Nephron progenitor cell (in vitro differentiated cells): ENCODE measurements around the gene FSTL4.

Experiments used
- DNase-seq: peaks from one replicate; pipeline ENCODE4 v3.0.0; 2021
- H3K27ac Mint-ChIP-seq: 2 replicates; pipeline ENCODE4 v1.8.0; 2021; ENCODE audit warnings: mild to moderate bottlenecking, moderate library complexity, mixed read lengths
- H3K27me3 Mint-ChIP-seq: 2 replicates; pipeline ENCODE4 v1.8.0; 2021; ENCODE audit warnings: mild to moderate bottlenecking, low read depth, mixed read lengths; ENCODE audit not compliant: poor library complexity
- H3K36me3 Mint-ChIP-seq: 2 replicates; pipeline ENCODE4 v1.8.0; 2021; ENCODE audit warnings: low read depth, mixed read lengths
- H3K4me1 Mint-ChIP-seq: 2 replicates; pipeline ENCODE4 v1.8.0; 2021; ENCODE audit warnings: mixed read lengths
- H3K4me3 Mint-ChIP-seq: 2 replicates; pipeline ENCODE4 v1.8.0; 2021; ENCODE audit warnings: mild to moderate bottlenecking, moderate library complexity, mixed read lengths
- H3K9me3 Mint-ChIP-seq: 2 replicates; pipeline ENCODE4 v1.8.0; 2021; ENCODE audit warnings: mild to moderate bottlenecking, moderate library complexity, mixed read lengths
- CTCF ChIP-seq: fragments of 200-600 bp; sonication (generic); IDR thresholded peaks from 2 replicates; pipeline ENCODE4 v1.5.0; 2021; ENCODE audit warnings: antibody characterized with exemption

FSTL4 gene

GRCh38 chr5:133383580-133383939, 228.8 kb downstream of the FSTL4 start:
- H3K4me1 Mint-ChIP-seq = peaks cover 34% of the 10 kb centered on the region
- DNase-seq = no peak
- peaks cover 23% of the 10 kb centered on the region for H3K27me3 Mint-ChIP-seq

GRCh38 chr5:133382661-133383579, 229.4 kb downstream of the FSTL4 start:
- H3K27me3 Mint-ChIP-seq = peaks cover 19% of the 10 kb centered on the region
- H3K36me3 Mint-ChIP-seq = peaks cover 1% of the 10 kb centered on the region
- H3K4me1 Mint-ChIP-seq = peaks cover 28% of the 10 kb centered on the region
- no peak for TF ChIP-seq CTCF
- no peak overlapping the region for H3K4me3 Mint-ChIP-seq
- peaks cover 16% of the 10 kb centered on the region for H3K9me3 Mint-ChIP-seq
- DNase-seq = no peak
- no peak overlapping the region for H3K27ac Mint-ChIP-seq

More at GRCh38 chr5:133383580-133383939, 228.8 kb downstream of the FSTL4 start:
- H3K27ac Mint-ChIP-seq = no peak overlapping the region
- TF ChIP-seq CTCF = no peak
- H3K4me3 Mint-ChIP-seq = no peak overlapping the region
- peaks cover 10% of the 10 kb centered on the region for H3K9me3 Mint-ChIP-seq
- H3K36me3 Mint-ChIP-seq = no peaks in the 10 kb centered on the region

- peaks cover 14% of the 10 kb centered on the region for H3K27me3 Mint-ChIP-seq
- no peak for TF ChIP-seq CTCF
These were observed 230.6 kb downstream of the FSTL4 start for GRCh38 chr5:133381571-133382365.

GRCh38 chr5:133381041-133381440, 231.3 kb downstream of the FSTL4 start:
- H3K4me3 Mint-ChIP-seq = no peak overlapping the region
- H3K27me3 Mint-ChIP-seq = peaks cover 8% of the 10 kb centered on the region

More at GRCh38 chr5:133381571-133382365, 230.6 kb downstream of the FSTL4 start:
- H3K4me1 Mint-ChIP-seq = peaks cover 23% of the 10 kb centered on the region
- peaks cover 28% of the 10 kb centered on the region for H3K9me3 Mint-ChIP-seq
- H3K4me3 Mint-ChIP-seq = no peak overlapping the region
- H3K27ac Mint-ChIP-seq = no peak overlapping the region
- peaks cover 13% of the 10 kb centered on the region for H3K36me3 Mint-ChIP-seq
- DNase-seq = no peak

GRCh38 chr5:133377736-133378135, 234.6 kb downstream of the FSTL4 start:
- H3K27me3 Mint-ChIP-seq = peaks cover 6% of the 10 kb centered on the region
- H3K27ac Mint-ChIP-seq = no peak overlapping the region
- H3K4me3 Mint-ChIP-seq = no peak overlapping the region
- no peak for DNase-seq
- TF ChIP-seq CTCF = no peak
- peaks cover 51% of the 10 kb centered on the region for H3K9me3 Mint-ChIP-seq
- H3K4me1 Mint-ChIP-seq = peaks cover 5% of the 10 kb centered on the region
- peaks cover 23% of the 10 kb centered on the region for H3K36me3 Mint-ChIP-seq

More at GRCh38 chr5:133381041-133381440, 231.3 kb downstream of the FSTL4 start:
- H3K9me3 Mint-ChIP-seq = peaks cover 35% of the 10 kb centered on the region
- no peak for TF ChIP-seq CTCF
- no peak overlapping the region for H3K27ac Mint-ChIP-seq
- DNase-seq = no peak
- H3K36me3 Mint-ChIP-seq = peaks cover 17% of the 10 kb centered on the region
- peaks cover 23% of the 10 kb centered on the region for H3K4me1 Mint-ChIP-seq
